HG02623 (cell line): ENCODE results near the gene ZDHHC19.
"Not testable (repeated sequence)": the region's sequence is repeated elsewhere in the genome, so short reads cannot be mapped to it uniquely, and the experiment has no call there.

Experiments
- ATAC-seq: cut with Tn5 transposase; IDR thresholded peaks from one replicate; pipeline ENCODE4 v1.9.1; 2021; ENCODE audit warnings: moderate library complexity; ENCODE audit not compliant: unreplicated experiment

The ZDHHC19 gene

GRCh38 chr3:196205442-196206205, 5.6 kb downstream of the ZDHHC19 start:
- not testable (repeated sequence) for ATAC-seq

DNA sequence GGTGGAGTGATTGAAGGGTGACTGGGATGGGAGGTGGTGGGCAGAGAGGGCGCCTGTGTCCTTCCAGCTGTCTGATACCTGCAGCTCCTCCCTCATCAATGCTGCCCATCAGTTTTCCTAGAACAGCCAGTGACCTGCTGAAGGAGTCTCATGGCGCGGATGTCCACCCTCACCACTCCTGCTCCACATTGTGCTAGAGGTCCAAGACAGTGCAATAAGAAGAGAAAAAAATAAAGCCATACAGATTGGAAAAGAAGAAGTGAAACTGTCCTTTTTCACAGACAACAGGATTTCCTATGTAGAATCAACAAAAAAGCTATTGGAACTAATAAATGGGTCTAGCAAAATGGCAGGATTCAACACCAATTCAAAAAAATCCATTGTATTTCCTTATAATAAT, 7.4 kb downstream of the ZDHHC19 start:
- no peak for ATAC-seq

DNA sequence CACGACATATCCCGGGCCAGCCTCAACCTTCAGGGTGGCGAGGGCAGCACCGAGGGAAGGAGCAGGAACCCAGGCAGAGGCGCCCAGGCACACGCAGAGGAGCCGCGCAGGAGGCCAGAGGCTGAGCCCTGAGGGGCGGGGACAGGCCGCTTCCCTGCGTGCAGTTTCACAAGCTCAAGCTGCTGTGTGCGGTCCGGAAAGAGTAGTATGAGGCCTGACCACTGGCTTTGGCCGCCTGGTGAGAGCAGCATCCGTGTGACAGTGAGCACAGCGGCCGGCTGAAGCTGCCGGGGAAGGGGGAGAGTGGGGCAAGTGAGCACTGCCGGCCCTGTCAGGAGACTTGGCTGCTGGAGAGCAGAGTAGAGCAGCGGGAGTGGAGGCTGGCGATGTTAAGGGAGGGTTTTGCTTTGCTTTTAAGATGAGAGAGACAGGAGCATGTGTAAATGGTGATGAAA, 8.7 kb downstream of the ZDHHC19 start:
- no peak for ATAC-seq

DNA sequence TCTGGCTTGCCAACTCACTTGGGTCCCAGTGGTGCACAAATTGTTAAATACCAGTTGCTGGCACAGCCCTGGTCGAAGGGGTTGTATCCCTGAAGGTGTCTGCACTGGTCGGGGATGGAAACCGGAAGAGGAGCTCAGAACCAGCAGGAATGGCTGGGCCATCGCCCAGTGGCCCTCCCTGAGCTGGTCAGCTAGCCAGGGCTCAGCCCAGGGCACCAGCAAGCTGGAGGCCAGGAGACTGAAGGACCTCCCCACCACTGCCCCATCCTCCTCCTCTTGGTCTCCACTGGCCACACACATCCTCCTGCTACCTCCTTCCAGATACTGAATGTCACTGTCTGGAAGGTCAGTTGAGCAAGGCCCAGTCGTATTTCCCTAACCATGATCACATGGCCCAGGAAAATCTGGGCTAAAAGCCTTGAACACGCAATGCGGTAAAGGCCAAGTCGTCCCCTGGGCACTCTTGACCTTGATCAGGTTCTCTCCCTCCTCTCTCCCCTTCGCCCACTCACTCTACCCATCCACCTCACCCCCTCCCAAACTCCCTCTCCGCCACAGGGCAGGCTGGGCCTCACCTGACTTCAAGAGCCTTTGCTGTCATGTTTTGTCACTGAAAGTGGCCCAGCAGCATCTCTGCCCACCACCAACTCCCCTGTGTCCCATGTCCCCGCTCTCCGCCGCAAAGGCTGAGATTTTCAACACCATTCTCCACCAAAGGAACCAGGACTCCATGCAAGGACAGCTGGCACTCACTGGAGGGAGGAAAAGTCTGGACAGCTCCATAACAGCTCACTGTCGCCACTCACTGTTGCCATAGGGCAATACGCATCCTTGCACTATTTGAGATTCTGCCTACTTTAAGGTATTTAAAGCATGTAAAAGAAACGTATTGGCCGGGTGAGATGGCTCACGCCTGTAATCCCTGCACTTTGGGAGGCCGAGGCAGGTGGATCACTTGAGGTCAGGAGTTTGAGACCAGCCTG, 12.1 kb downstream of the ZDHHC19 start:
- ATAC-seq: no peak

DNA sequence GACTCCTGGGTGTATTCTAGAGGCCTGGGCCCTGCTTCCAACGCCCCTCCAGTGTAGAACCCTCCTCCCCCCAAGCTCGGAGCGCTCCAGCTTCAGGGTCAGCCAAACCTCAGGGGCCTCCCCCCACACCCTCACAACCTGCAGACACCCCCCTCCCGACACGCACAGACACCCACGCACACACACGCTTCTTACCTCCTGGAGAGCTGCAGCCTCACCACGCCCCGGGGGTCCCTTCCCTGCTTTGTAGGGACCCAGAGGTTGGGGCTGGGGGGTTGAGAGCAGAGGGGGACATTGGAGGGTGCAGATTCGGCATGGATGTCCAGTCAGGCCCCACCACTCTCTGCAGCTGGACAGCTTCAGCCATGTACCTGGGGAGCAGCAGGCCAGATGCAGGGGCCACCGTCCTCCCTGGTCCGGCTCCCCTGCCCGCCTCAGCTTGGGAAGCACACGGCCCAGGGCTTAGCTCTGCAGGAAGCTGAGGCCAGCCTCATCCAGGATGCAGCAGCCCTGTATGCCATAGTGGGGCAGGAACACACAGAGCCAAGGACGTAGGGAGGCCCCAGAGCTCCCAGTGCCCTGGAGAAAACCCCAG, 13.0 kb downstream of the ZDHHC19 start:
- no peak for ATAC-seq

DNA sequence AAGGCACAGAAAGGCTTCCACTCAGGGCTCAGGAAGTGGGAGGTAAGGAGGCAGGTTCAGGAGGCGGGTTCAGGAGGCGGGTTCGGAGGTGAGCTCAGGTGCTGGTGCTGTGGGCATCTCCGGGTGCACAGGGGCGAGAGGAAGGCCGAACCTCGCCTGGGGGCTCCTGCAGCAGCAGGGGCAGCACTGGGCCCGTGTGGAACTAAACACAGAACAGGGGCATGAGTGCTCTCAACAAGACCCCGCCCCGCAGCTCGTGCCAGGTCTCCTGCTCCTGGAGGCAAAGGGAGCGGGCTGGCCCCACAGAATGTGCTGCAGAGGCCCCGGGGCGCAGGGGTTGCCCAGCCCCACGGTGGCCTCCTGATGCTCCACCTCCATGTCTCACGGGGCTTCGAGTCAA, 13.7 kb downstream of the ZDHHC19 start:
- ATAC-seq: no peak

- ATAC-seq: no peak
These were observed 15.4 kb downstream of the ZDHHC19 start for GRCh38 chr3:196195664-196196265.

DNA sequence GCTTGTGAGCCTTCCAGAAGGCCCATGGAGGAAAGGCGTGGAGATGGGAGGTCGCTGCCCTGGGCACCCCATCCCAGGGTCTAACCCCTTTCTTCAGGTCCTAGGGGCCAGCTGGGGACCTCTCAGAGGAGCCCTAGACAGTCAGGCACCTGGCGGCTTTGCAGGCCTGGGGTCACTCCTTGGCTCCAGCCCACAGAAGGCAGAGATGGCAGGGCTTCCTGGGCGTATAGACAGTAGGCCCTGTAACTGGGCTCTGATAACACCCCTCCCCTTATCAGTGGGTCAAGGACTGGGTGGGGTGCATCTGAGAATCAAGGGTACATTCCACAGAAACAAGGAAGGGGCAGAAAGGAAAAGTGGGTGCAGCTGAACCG, 16.7 kb downstream of the ZDHHC19 start:
- no peak for ATAC-seq

DNA sequence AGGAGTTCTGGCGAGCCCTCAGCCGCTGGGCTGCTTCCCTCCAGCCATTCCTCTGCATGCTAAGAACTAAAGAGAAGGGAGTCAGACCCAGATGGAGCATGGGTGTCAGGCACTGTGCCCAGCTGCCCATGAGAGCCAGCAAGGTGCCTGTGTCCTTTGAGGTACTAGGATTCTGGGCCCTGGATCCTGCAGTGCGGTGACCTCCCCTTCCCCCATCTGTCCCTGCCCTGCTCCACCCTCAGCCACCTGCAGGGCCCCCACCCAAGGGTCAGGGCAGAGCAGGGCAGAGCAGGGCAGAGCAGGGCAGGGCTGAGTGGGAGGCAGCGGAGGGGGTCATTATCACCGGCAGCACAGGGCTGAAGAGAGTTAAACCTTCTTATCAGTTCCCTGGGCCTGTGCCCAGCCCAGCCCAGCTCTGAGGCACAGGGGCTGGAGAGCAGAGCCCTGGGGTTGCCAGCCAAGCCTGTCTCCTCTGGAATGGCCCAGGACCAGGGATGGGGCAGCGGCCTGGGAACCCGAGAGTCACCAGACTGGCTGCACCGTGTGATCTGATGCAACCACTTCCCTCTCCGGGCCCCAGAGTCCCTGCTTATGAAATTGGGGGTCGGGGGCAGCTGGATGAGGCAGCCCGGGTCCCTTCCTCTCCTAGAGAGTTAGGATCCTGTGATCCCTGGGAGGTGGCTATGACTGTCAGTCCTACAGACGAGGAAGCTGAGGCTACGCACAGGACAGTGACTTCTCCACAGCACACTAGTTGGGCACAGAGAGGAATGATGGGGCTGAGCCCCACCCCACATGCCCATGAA, 17.3 kb downstream of the ZDHHC19 start:
- ATAC-seq: no peak

DNA sequence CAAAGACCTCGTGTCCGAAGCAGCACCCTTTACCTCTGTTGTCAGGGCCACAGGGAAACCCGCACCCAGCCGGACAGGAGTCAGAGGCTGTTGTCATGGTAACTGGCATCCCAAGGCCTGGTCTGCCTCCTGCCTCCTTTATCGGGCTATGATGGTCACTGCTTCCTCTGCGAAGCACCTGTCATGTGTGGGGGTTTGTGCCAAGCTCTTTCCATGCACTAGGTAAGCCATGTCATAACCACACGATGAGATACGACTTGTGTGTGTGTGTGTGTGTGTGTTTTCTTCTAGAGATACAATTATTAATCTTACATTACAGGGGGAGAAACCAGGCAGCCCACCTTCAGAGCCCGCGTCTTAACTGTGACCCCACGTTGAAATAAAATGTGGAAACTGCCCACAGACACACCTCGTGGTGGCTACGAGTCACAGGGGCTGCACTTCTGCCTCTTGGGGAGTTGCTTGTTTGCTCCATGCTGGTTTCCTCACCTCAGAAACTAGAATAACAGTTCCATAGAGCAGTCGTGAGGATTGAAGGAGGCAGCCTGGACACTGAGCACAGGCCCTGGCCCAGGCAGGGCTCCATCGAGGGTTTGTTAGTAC, 18.0 kb downstream of the ZDHHC19 start:
- ATAC-seq: no peak

GRCh38 chr3:196192524-196193051, 18.6 kb downstream of the ZDHHC19 start:
- ATAC-seq: peak; percentile 21

- ATAC-seq: peak; percentile 57
These were observed 19.1 kb downstream of the ZDHHC19 start for GRCh38 chr3:196192036-196192523.

DNA sequence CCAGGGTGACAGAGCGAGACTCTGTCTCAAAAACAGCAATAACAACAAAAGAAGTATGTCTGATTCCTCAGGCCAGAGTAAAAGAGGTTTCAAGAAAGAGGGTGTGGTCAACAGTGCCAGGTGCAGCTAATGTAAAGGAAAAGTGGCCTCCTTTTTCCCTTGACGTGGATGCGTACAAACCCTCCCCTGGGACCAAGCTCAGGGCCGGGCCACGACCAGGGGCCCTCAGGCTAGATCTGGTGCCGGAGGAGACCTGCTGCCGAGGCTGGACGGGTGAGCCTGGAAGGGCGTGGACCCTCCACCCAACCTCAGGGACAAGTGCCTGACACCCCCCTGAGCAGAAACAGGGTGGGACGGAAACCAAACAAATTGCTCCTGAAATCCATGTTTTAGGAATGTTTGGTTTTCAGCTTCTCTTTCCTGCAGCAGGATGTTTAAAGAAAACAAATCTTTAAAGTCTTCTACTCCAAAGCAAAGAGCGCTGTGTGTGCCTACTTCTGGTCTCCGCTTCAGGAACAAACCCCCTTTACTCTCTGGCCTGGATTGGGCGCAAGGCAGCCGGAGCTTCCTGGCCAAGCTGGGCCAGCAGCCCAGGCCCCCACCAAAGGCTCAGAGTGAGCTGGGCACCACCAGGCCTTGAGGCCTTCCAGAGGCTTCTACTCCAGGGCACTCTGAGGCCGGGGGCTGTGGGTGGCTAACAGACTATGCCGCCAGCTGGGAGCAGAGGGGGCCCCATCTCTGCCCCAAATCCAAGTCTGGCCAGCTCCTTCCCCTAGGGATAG, 21.4 kb downstream of the ZDHHC19 start:
- ATAC-seq: no peak

DNA sequence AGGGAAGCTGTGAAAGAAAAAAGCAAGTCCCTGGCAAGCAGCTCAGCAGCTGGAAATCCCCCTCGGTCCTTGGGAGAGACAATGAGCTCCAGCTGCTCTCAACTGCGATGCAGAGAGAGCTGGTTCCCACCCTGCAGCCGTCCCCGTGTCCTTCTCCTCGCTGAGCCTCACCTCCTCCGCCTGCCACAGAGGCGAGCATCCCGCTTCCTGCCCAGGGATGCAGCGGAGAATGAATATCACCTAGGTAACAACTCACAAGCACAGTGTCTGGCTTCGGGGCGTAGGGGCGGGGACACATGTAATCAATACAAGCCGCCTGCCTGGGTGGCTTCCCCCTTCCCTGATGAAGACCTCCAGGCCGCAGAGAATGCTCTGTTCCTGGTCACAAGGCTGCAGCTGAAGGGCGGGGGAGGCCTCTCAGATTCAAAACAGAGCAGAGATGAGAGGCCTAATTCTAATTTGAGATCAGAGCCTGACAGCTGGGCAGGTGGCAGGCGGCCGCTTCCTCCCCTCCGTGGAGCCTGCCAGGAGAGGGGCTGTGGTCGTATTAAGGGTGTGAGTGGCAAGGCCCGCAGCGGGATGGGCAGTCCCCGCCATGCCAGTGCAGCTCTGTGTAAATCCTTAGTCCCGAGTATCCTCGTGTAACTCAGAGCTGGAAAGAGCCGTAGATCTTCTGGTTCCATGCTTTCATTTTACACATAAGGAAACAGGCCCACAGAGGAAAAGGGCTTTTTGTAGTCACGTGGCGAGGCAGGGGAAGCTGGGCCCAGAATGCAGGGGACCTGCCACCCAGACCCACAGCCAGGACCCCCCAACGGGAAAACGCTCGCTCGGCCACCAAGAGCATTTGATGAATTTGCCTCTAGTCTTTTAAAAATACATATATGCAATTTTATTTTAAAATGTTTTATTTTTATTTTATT, 24.3 kb downstream of the ZDHHC19 start:
- ATAC-seq: no peak

- ATAC-seq: no peak
These were observed 26.3 kb downstream of the ZDHHC19 start for GRCh38 chr3:196184881-196185280.

- ATAC-seq: not testable (repeated sequence)
These were observed 27.1 kb downstream of the ZDHHC19 start for GRCh38 chr3:196184169-196184432.

- no peak for ATAC-seq
These were observed 30.1 kb downstream of the ZDHHC19 start for GRCh38 chr3:196181127-196181546.

- ATAC-seq: no peak
These were observed 30.9 kb downstream of the ZDHHC19 start for GRCh38 chr3:196180346-196180745.
